HG03025 (cell line): ENCODE results near the gene HOXC13.

Experiments
- ATAC-seq: cut with Tn5 transposase; IDR thresholded peaks from one replicate; pipeline ENCODE4 v1.9.1; 2021; ENCODE audit warnings: mild to moderate bottlenecking, moderate library complexity; ENCODE audit not compliant: unreplicated experiment, low FRiP score

HOXC13 gene

DNA sequence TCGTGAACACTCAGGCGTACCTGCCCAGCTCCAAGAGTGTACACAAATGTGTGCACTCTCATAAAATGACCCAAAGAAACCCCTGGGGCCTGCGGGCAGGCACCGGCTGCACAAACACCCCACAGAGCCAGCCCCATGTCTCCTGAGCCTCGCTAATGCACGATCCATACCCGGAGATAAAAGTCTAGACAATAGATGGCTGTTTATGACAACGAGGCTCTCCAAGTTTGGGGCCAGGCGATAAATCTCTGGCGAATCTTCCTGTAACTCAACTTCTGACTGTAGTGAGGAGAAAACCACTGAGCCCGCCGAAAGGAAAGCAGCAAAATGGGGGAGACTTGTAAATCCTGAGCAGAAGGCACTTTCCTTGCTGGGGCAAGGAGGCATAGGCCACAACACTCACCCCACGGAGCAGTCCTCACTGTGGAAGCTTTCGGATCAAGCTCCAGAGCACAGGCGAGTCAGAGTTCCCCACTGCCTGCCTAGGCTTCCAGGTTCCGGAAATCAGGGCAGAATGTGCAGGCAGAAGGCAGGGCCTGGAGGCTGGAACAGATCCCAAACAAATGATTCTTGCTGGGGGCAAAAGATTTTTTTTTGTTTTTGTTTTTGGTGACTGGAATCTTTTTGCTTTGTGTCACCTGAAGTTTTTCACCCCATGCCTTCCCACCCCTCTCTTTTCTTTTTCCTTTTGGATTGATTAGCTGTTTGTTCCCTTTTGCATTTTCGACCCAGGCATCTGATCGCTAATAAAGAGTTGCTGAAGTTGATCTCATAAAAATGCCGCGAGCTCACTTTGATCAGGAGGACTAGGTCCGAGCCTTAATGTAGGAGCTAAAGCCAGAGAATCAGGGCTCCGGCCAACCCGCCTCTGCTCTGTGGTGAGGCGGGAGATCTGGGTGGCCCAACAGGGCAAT is 29.8 kb downstream of the HOXC13 start:
- no peak for ATAC-seq

DNA sequence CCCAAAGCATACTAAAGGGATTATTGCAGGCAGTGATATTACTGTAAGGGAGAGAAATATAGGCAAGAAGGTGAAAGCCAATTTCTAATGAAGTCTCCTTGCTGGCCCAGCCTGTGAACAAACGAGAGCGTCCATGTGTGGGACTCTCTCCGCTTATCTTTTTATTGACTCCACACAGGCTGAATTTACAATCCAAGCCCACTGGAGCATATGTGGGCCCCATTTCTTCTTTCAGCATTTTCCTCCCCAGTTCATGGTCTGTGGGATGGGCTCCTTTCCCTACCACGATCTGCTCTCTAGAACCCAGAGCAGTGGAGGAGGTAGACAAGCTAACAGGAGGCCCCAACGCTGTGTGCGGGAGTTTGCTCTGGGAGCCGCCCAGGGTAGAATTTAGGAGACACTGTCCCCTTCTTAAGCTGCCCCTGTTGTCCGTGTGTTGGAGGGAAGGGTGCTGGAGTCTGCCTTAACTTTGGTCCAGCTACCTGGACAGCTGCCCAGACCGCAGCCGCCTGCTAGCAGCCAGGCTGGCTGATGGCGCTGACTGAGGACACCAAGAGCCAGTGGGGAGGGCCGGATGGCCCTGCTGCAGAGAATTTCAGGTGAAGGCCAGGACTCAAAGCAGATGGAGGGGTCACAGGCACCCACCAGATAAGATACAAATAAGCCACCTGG is 31.1 kb downstream of the HOXC13 start:
- no peak for ATAC-seq

DNA sequence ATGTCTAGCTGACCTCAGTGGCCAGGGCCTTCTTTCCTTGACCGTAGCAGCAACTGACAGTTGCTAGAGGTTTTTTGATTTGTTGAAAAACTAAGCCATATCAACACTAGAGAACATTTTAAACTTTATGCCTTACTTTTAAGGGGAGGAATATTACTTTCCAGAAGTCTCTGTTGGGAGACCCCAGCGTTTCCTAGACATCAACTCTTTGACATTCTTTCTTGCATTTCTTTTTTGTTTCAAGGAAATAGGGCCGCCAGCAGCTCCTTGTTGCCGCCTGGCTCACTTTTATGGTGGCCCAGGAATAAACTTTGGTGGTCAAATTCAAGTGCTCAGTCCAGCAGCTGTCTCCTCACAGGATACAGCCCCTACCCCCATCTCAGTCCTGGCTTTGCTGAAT is 31.8 kb downstream of the HOXC13 start:
- ATAC-seq, result no peak

DNA sequence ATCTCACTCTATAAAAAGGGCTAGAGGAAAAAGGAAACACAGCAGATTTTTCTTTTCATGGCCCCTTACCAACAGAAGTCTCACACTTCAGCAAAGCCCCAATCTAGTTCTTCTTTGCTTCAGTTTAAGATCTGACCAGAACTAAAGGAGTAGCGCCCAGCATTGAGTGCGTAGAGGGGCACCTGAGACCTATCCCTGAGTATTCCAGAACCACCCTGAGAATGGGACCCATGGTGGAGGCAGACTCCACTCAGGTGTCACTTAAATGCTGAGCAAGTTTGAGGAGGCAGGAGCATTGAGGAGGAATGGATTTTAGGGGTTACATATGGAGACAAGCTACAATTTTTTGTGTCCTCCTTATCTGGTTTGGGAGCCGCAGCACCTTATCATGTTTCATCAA is 32.5 kb downstream of the HOXC13 start:
- no peak for ATAC-seq

DNA sequence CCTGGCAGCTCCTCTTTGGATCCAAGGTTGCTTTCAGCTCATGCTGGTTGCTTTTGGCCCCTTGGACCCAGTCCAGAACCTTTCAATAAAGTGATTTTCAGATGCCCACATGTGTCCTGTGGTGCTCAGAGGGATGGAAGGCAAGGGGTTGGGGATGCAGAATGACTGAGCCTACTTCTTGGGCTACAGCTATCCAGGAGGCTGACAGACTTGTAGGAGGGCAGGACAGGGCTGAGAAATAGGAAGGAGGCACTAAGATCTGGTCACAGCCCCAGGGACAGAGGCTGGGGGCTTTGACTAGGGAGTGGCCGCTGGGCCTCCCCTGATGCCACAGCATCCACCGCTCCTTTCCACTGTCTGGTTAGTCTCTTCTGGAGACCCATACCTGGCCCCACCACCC is 33.1 kb downstream of the HOXC13 start:
- ATAC-seq, result no peak

DNA sequence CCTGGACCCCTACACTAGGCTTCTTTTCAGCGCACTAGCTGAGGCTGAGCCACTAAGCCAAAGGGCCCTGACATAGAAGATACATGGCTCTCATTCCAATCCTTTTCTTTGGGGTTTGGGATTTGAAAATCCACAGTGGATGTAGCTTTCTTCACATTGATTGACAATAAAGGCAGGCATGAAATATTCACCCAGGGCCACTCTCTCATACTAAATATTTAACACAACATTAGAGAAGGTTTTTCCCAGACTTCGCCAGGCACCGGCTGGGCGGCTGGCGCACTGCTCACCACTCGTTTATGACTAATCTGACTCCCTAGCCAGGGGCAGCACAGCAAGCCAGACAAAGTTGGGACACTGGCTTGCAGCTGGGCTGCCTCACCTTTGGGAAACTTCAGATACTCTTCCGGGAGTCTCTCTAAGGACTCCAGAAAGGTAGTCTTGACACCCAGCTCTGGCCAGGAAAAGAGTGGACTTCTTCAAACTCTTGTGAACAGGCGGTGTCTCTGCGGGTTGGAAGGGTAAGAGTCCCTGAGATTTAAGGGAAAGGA is 33.6 kb downstream of the HOXC13 start:
- no peak for ATAC-seq

DNA sequence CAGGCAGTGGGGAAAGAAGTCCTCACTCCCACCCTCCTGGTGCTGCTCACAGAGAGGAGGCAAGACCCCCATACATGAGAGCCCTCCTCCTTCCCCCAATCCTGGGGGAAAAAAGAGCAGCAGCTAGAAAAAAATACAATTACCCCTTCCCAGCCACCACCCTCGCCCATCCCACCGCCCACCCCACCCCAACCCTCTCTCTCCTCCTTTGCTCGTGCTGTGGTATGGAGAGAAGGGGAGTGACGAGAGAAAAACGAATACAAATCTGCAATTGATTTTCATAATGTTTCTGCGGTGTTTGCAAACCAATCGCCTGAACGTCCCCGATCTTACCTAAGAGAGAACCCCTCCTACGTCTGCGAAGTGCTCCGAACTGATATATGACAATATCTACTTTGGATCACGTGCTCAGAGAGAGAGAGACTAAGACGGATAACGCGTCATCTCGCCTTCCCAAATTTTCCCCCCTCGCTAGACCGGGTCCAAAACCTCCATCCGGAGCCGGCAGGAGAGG is 34.1 kb downstream of the HOXC13 start, which contains the start of gene HOXC11:
HOXC11 (plus strand) TSS at position 405 of the 514 bp plus-strand sequence. CDS start 116 bp downstream, outside the sequence.
- ATAC-seq, result no peak

DNA sequence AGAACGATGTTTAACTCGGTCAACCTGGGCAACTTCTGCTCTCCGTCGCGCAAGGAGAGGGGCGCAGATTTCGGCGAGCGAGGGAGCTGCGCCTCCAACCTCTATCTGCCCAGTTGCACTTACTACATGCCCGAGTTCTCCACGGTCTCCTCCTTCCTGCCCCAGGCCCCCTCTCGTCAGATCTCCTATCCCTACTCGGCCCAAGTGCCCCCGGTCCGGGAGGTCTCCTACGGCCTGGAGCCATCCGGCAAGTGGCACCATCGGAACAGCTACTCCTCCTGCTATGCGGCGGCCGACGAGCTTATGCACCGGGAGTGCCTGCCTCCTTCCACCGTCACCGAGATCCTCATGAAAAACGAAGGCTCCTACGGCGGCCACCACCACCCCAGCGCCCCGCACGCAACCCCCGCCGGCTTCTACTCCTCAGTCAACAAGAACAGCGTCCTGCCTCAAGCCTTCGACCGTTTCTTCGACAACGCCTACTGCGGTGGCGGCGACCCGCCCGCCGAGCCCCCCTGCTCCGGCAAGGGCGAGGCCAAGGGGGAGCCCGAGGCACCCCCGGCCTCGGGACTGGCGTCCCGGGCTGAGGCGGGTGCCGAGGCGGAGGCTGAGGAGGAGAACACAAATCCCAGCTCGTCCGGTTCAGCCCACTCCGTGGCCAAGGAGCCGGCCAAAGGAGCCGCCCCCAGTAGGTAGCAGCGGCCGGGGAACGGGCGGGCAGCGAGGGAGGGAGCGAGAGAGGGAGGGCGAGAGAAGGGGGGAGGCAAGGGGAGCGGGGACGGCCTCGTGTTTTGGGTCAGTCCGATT is 34.8 kb downstream of the HOXC13 start:
- ATAC-seq, result no peak

DNA sequence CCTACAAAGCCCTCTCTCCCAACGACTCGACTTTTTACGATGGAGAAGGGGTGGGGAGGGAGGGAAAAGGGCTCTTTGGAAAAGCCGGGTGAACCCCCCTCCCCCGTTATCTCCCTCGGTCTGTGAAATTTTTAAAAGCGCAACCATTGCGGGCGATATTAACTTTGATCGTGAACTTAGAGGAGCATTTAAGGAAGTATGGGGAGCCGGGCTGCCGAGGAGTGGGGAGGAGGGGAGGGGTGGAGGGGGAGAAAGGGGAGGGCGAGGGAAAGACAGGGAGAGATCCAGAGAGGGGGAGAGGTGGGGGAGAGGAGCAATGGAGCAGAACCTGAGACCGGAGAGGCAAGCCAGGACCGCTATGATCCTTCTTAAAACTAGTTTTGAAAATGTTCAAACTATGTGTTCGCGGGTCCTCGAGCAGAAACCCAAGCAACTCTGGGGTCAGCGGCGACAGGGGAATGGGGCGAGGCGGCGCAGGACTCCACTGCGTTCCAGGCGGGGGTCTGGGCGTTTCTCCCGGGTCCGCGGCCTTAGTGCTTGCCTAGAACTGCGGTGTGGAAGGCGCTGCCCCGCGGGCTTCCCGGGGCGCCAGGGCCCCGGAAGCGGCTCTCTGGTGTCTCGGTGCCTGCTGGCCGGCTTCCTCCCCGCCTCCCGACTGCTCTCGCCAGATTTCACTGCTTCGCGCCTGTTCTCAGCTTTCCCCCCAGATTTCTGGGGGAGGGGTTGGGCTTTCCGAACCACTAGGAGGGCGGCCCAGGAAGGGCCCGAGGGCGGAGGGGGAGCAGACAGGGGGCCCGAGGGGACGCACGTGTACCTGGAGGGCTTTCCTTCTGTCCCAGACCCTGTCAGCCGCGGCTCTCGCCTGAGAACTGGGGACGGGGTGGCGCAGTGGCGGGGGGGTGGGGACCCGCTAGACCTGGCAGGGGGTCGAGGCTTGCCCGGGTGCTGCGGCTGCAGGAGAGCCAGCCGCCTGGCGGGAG is 35.7 kb downstream of the HOXC13 start, which contains the start of gene HOTAIR:
HOTAIR (minus strand) TSS at position 871 of the 980 bp plus-strand sequence.
- no peak for ATAC-seq

DNA sequence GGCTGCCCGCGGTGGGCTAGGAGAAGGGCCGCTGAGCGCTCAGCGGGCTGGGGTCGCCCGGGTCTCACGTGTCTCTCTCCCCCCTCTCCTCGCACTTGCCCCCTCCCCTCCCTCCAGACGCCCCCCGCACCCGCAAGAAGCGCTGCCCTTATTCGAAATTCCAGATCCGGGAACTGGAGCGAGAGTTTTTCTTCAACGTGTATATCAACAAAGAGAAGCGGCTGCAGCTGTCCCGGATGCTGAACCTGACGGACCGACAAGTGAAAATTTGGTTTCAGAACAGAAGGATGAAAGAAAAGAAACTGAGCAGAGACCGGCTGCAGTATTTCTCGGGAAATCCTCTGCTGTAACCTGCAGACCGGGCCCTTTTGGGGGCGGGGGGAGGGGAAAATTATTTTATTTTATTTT is 36.4 kb downstream of the HOXC13 start:
- ATAC-seq, result no peak

DNA sequence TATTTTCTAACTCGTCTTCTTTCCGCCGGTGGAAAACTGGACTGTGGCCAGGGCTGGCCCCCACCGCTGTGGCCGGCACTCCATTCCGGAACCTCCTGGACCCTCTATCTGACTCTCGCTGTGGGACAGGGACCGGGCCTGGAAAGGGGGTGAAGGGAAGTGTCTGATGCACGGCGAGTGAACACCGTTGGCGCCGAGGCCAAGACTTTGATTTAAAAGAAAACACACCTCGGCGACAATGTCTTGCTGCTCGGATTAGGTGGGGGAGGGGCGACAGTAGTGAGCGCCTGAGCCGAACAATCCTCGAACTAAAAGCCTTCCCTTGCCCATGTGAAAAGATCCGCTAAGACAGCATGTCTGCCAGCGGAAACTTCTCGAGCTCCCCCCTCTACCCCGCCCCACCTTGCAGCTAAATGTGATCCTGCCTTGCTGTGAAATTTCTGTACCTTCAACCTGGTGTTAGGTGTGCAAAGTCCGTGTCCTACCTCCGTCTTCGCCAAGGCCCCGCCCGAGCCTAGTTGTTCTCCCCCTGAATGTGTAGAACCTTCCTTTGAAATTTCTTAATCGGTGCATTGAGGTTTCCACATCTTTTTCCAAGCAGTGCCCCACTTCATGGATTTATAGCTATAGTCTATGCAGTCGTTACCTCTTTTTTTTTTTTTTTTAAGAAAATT is 37.0 kb downstream of the HOXC13 start:
- no peak for ATAC-seq

DNA sequence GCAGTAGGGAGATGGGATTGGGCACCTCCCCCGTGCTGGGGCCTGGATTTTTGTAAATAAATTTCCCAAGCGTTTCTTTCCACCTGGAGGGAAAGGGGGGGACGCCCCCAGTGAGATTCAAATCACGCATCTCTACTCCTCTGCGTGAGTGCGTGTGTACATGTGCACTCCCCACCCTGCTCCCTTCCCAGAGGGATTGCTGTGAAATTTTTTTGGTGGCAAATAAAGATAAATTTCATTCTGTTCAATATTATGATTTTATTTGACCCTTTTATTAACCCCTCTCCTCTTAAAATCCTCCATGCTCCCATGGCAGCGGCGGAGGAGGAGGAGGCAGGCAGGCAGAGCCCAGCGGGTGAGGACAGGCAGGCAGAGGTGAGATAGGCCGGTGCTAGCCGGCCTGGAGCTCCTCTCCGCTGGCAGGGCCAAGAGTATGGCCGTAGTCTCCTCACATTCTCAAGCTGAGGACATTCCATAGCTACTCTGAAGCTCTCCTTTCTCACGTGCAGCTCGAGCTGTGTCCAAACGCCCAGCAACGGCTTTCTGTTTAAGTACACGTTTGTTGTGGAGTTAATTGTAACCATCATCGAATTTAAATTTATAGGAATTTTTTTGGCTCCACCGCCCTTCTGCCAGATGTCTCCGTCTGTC is 37.7 kb downstream of the HOXC13 start:
- ATAC-seq, result no peak

DNA sequence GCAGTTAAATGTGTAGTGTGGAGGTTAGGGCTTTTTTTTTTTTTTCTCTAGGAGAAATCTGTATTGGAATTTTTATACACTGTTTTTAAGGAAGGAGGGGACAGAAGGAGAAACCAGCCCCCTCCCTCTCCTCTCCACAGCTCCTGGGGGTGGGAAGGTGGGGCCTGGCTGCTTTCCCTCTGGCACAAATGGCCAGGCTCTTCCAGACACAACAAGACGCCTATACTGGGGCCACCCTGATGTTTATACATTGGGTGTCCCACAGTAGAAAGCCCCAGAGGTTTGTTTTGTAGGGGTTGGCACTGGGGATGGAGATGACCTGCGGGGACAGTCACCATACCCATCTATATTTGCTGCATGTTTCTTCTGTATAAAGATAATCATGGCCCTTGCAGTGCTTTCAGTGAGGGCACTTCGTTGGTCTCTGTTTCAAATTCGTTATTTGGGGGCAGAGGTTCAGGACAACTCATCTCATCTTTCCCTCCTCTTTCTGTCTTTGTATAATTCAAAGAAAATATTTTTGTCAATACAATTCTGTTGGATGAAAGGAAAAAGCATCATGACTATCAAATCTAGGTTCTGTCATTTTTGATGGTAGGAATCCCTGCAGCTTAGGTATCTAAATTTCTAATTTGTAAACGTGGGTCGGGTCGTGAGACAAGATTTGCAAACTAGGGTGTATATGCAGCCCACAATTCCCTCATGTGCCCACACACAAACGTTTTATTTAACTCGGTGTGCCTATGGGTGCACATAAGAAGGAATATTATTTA is 38.4 kb downstream of the HOXC13 start:
- no peak for ATAC-seq

DNA sequence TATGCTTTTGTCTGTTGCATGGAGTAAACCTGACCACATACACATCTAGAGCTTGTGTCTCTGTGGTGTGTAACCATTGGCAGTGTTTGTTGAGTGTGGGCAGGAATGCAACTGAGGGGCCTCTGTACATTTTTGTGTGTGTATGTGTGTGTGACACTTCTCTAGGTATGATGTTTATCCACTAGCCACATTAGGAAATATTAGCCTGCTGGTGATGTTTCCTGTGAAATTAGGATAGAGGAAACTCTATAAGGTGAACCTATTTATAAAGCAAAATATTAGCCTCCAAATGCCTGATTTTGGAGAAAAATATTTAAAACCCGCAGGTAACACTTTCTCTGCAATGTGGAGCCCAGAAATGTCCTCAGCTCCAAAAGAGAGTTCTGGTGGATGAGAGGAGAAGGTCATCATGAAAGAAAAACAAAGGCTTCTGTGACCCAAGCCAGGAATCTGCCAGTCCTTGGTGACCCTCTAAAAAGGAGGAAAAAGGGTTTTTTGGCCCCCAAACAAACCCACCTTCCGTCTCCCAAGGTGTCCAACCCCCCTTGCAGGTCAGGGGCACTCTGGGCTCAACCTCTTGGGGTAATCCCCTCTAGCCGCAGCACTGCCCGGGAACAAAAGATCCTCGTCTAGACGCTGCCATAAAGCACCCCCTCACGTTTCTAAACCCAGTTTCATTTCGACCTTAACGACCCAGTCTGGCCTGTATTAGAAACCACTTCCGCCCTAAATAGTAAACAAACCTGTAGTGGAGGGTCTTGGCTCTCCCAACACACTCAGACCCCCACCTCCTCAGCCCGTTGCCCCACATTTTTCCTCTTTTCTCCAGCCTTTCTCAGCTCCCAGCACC is 39.2 kb downstream of the HOXC13 start:
- ATAC-seq, result no peak

DNA sequence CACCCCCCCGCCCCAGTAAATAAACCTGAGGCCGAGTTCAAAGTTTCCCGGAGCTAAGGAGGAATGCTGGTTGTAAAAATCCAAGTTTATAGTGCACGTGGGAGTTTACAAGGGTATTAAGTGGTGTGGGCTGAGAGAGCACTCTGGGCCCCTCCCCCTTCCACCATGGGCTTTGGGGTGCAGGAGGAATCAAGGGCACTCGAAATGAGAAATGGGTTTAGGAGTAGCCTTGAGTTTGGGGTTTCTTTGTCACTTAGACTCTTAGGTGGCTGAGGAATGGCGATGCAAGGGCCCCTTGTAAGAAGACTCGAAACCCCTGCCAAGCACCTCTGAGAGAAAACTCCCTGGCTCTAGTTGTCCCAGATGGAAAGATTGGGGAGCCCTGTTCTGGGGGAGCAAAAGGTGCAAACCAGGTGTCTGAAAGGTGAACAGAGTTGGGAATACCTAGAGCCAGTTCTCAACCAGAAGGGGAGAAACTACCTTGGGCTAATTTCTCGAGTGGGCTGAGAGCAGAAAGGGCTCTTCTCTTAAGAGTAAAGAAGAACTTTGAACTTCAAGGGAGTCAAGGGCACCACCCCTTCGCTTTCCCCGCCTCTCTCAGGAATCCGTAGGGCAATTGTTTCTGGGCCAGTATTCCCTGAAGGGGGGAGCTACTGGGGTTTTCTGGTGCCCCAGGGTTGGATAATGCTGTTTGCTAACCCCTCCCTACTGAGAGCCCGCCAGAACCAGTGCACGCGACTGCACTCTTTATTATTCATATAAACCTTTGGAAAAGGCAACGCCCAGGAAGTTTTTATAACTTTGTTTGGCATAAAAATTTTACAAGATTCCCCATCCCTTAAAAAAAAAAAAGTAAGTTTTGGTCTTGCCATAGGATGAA is 40.1 kb downstream of the HOXC13 start:
- no peak for ATAC-seq
